ENCODE results near the gene TTC36.

DNA sequence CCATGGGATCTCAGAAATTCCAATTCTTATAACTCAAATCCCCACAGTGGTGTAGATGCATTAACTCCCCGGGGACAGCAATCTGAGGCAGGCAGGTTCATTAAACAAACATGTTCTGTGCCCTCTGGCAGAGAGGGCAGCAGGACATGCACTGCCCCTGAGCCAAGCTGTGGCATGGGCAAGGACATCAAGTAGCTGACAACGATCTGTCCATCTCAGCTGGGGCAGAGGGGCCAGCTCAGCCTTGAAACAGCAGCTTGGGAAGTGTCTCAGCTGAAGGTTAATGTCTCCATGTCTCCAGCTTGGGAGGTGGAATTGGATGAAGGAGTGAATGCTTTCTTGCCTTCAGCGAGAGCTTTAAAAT lies 17.4 kb downstream of the TTC36 start:
- TF ChIP-seq, protein P1, sequence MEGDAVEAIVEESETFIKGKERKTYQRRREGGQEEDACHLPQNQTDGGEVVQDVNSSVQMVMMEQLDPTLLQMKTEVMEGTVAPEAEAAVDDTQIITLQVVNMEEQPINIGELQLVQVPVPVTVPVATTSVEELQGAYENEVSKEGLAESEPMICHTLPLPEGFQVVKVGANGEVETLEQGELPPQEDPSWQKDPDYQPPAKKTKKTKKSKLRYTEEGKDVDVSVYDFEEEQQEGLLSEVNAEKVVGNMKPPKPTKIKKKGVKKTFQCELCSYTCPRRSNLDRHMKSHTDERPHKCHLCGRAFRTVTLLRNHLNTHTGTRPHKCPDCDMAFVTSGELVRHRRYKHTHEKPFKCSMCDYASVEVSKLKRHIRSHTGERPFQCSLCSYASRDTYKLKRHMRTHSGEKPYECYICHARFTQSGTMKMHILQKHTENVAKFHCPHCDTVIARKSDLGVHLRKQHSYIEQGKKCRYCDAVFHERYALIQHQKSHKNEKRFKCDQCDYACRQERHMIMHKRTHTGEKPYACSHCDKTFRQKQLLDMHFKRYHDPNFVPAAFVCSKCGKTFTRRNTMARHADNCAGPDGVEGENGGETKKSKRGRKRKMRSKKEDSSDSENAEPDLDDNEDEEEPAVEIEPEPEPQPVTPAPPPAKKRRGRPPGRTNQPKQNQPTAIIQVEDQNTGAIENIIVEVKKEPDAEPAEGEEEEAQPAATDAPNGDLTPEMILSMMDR (IDR thresholded peaks at IDR 0.05 in 4 of 5, conservative IDR thresholded peaks at IDR 0.05 in 1 of 5): no peak
- no peak for TF ChIP-seq POLR2A (IDR thresholded peaks at IDR 0.05)

All from gastrocnemius medialis (tissue), 4 donors.